Activated T-helper 9 cell treated with anti-CD3 and anti-CD28 coated beads, Interleukin-2, amount 50 U/mL, for 16 hours (primary cell): ENCODE data around the gene LRRC3C.
"Not testable (repeated sequence)": the region's sequence is repeated elsewhere in the genome, so short reads cannot be mapped to it uniquely, and the experiment has no call there.

ENCODE experiments used
- DNase-seq: peaks from one replicate; pipeline ENCODE4 v3.0.0-alpha.2; 2020; ENCODE audit warnings: low read depth

The LRRC3C gene

DNA sequence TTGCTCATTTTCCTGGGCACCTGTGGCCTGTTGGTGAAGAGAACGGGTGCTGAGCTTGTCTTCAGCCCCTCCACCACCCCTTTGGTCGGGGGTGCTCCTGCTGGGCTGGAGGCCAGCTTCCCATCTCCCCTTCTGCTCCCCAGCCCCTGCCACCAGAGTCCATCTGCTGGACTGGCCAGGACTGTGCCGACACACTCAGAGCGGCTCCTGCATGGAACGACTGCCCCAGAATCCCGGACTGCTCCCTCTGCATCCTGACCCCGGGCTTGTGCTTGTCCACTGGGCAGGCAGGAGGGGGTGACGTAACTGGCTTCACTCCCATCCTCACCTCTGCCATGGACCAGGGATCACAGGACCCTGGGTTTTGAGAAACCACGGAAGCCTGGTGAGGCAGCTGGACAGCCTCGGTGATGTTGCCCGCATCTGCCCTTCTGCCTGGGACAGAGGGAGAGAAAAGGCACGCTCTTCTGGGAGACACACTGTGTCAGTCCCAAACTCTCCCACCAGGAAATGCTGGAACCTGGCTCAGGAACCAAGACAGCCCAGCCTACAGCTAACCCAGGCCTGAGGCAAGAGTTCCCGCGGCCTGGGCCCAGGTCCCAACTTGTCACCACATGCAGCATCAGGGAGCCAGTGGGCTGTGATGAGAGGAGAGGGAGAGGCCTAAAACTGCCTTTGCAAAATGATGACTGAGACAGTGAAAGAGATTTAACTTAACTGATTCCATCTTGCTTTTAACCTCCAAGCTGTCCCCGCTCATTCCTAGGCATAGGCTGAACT, 19.2 kb downstream of the LRRC3C start:
- DNase-seq = no peak

DNA sequence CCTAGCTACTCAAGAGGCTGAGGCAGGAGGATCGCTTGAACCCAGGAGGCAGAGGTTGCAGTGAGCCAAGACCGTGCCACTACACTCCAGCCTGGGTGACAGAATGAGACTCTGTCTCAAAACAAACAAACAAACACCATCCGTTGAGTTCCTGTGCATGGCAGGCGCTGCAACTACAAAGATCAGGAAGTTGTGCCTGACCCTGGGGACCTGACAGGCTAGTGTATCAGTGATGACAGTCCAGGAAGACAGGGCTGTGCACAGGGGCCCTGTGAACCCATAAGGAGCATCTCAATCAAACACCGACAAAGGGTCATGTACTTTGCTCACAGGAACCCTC, 20.9 kb downstream of the LRRC3C start:
- DNase-seq = not testable (repeated sequence)

DNA sequence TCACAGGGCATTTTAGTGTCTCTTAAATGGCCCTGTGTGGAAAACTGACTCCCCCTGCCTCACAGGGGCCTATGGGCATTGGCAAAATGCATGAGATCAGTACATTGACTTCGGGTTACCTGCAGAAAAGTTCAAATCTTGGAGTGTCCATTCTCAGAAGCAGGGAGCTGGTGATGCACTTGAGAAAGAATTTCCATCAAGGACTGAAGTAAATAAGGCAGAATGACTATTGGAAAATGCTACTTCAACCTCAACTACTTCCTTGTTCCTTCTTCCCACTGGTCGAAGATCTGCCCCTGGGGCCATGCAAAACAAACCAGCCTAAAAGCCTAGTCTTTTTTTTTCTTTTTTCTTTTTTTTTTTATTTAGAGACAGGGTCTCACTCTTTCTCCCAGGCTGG, 21.5 kb downstream of the LRRC3C start:
- no peak for DNase-seq

DNA sequence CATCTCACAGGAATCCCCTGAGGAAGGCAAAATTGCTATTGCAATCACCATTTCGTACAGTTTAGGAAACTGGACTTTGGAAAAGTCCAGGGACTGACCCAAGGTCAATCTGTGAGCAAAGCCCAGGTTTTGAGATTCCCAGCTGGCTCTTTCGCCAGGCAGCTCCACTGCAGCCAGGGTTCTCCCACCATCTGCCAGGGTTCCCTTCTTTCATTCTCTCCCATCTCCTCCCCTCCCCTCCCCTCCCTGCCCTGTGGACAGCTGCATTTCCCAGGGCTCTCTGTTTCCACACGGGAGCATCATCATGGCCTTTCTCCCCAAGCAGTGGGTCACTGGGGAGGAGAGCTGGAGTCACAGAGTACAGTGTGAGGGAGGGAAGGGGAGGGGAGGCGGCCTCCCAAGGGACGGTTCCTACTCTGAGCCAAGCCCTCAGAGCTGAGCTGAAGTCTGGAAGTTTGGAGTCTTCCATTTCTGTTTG, 23.4 kb downstream of the LRRC3C start:
- DNase-seq = no peak

DNA sequence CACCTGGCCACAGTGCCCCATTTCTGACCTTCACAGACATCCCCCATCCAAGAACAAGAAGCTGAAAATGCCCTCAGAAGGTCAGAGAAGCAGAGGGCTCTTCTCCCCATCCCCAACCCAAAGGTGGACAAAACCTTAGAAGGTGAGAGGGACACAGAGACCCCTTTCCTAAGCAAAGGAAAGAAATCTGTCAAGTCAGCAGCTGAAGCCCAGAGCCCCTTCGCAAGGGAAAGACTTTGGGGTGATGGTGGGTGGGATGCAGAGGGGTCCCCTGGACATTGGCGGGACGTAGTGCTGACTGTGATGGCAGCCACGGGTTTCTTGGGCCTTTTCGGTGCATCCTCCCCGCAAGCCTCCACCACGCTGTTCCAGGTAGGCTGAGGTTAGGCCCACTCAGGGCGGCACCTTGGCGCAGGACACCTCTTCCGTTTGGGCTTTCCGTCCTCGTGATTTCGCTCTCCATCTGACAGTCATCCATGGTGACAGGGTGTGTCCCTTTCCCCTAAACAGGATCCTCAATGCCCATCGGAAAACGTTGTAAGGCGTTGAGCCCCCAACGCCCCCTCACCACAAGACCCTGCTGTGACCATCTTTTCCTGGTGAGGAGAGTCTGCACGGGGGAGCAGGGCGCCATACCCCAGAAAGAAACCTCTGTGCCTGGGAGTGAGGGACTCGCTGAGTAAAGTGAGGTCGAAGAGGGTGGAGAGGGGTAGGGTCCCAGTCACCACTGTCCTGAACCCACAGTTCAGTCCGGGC, 24.6 kb downstream of the LRRC3C start:
- no peak for DNase-seq

DNA sequence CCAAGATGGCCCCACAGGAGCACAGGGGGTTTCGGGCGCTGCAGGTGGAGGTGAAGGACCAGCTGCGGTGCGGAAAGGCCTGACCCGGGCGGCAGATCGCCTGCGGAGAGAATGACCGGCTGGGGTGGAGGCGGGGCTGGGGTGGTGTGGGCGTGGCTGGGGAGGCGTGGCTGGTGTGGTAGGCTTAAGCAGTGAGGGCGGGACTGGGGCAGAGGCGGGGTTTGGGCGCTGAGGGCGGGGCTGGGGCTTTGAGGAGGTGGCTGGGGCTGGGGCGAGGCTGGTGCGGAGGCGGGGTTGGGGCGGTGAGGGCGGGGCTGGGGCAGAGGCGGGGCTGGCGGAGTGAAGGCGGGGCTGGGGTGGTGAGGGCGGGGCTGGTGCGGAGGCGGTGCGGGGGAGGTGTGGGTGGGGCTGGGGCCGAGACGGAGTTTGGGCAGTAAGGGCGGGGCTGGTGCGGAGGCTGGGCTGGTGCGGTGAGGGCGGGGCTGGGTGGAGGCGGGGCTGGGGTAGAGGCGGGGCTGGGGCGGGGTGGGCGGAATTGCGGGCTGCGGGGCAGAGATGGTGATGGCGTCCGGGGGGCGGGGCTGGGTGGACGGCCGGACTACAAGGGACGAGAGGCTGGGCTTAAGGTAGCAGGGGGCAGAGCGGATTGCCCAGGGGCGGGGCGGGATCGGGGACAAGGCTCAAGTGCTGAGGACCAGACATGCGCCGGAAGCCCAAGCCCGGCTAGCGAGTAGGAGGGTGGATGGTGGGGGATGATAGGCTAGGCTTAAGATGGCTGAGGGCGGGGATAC, 25.3 kb downstream of the LRRC3C start:
- peak; percentile 89 for DNase-seq

DNA sequence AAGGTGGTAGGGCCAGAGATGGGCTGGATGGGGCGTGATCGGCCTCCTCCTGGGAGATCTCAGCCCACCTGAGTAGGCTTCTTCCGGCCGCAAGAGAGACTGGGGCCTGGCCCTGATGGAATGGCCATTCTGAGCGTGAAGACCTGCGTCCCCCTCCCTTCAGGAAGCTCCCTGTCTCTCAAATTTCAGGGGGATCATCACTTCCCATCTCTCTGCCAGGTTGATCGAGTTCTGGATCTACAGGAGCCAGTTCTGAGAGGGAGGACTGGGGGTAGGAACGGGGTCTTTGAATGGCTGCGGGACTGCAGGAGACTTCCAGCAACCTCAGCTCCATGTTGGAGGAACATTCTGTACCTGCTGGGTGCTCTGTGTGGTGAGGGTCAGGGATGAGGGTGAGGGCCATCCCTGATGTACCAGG, 25.9 kb downstream of the LRRC3C start:
- no peak for DNase-seq

DNA sequence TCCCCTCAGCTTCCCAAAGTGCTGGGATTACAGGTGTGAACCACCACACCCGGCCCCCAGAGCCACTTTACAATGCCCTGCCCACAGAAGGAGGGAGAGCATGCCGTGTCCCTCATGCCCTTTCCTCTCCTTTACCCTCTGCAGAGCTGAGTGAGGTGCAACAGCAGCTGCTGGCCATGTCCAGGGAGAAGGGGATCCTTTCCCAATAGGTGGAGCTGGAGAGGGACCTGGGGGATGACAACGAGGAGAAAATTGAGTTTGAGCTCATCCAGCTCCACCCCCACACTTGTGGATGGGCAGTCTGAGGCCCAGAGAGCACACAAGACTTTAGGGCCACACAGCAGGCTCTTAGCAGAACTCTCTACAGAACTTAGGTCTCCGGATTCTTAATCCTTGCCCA, 27.3 kb downstream of the LRRC3C start:
- no peak for DNase-seq

DNA sequence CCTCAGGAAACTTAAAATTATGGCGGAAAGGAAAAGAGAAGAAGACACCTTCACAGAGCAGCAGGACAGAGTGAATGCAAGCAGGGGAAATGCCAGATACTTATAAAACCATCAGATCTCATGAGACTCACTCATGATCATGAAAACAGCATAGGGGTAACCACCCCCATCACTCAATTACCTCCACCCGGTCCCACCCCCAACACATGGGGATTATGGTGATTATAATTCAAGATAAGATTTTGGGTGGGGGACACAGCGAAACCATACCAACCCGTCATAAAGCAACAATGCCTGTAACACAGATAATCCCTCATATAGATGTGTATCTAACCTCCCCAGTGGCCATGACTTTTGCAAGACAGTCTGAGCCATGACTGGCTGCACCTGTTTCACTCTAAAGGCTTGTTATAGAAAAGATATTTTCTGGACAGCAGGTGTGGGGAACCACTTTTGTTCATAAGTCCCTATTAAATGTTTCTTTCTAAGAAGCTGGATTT, 28.2 kb downstream of the LRRC3C start:
- DNase-seq = no peak

DNA sequence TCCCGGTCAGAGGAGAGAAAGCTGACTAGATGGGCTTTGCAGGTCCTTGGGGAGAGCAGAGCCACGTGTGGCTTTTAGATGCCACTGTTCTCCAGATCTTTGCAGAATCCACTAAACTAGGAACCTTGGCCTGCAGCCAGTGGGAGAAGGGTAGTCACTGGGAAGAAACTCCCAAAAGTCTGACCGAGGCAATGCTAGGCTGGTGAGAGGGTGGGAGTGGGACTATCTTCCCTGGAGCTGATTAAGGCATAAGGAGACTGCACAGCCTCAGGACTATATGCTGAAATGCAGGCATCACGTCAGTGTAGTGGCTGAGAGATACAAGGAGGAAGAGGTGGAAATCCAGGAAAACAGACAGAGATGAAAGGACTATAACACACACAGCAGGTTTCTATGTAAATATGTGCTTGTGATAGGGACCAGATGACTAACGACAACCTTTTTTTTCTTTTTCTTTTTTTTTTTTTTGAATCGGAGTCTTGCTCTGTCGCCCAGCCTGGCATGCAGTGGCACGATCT, 33.1 kb downstream of the LRRC3C start:
- no peak for DNase-seq

DNA sequence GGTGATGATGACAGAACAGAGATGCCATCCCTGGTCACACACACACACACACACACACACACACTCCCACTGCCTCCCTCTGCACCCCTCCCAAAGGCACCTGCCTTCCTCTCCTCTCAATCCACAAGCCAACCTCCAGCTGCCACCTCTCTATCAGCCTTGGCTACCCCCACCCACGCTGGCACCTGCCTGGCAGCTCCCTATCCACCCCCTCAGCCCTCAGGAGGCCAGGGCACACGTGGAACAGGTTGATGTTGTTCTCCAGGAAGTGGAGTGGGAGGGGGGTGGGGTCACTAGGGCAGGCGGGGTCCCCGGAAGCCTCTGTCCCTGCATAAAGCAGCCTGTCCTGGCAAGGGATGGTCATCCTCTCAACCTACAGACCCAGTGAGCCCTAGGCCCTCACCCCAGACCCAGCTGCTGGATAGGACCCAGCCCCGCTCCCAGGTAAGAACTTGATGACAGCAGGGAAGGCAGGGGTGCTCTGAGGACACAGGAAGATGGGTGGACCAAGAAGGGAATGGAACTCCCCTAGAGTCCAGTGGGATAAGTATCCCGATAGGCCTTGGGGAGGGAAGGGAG, 35.2 kb downstream of the LRRC3C start, which contains the start of gene GSDMA:
GSDMA (plus strand) TSS at position 363 of the 579 bp plus-strand sequence. CDS start 2,684 bp downstream, outside the sequence.
- DNase-seq = no peak

DNA sequence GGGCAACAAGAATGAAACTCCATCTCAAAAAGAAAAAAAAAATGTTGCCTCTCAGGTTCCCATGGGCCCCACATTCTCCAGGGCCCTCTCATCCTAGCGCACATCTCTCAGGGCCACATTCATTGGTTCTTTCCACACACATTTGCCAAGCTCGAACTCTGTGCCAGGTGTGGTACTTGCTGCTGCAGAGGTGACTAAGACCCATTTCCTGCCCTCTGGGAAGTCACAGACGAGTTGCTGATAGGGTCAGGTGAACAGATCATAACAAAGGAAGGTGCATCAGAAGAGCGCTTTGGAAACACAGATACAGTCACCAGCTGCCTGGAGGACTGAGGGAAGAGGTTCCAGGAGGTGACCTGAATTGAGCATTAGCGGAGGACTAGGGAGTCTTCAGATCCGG, 36.3 kb downstream of the LRRC3C start:
- no peak for DNase-seq

DNA sequence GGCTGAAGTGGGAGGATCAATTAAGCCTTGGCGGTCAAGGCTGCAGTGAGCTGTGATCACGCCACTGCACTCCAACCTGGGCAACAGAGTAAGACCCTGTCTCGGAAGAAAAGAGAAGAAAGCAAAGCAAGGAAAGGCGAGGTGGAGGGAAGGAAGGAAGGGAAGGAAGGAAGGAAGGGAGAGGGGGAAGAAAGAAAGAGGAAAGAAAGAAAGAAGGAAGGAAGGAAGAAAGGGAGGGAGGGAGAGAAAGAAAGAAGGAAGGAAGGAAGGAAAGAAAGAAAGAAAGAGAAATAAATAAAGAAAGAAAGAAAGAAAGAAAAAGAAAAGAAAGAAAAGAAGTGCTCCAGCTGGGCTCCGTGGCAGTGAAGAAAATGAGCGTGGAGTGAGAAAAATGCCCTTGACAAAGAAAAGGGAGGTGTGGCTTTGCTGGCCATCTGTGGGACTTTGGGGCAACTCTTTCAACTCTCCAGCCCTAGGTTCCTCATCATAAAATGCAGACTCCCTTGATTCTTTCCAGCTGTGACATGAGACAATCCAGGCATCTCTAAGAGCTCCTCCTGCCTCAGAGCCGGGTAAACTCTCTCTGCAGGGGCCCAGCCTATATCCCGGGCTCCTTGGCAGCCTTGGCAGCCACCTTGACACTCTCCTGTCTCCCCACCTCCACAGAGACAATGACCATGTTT, 37.6 kb downstream of the LRRC3C start:
- no peak for DNase-seq

DNA sequence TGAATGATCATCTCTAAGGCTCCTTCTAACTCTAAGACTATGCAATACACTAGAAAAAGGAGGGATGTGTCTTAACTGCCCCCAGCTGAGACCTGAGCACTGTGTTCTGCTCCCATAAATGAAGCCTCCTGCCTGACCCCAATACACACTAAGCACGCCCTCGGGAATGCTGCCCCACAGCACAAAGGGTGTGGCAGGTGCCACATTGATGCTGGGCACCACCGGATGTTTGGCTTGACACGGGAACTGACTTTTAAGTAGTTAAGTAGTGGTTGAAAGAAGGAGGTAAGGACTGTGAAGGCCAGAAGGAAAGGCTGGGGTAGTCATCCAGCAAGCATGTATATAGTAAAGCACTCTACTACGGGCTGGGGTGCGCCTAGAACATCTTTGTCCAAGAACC, 39.2 kb downstream of the LRRC3C start:
- DNase-seq = no peak

DNA sequence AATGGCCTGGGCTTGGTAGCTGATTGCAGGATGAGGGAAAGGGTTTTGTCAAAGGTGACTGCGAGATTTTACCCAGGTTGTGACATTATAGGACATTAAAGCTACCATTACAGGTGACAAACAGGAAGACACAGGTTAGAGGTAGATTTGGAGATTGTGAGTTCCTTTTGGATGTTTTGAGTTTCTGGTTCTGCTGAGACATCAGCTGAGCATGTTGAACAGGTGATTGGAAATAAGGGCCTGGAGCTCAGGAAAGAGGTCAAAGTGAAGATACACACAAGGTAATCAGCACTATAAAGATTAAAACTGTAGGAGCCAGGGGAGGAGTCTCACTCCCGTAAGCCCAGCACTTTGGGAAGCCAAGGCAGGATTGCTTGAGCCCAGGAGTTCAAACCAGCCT, 41.2 kb downstream of the LRRC3C start:
- no peak for DNase-seq

DNA sequence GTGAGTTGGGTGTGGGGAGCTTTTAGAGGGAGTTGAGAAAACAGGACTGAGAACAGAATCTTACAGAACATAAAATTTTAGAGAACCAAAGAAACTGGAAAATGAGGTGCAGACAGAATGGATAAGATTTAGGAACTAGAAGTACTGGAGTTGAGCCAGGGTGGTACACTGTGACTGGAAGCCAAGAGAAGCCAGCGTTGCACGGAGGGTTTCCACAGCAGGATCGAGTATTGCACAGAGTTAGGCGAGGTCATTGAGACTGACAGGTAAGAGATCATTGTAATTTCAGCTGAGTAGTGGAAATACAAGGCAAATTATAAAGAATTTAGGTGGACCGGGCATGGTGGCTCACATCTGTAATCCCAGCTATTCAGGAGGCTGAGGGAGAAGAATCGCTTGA, 41.8 kb downstream of the LRRC3C start:
- no peak for DNase-seq

DNA sequence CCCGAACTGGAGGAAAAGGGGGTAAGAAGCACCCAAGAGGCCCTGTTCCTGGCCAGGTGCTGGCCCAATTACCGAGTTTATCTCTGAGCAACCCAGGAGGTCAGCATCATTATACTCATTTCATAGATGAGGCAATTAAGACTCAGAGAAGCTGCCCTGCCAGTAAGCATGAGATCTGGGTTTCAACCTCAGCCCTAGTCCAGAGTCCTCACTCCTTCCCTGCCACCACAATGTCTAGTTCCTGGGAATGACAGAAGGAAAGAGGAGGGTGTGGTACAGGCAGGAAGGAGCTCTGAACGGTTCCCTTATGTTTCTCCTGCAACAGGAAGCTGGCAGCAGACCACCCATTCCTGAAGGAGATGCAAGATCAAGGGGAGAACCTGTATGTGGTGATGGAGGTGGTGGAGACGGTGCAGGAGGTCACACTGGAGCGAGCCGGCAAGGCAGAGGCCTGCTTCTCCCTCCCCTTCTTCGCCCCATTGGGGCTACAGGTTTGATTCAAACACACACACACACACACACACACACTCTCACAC, 42.7 kb downstream of the LRRC3C start:
- no peak for DNase-seq

DNA sequence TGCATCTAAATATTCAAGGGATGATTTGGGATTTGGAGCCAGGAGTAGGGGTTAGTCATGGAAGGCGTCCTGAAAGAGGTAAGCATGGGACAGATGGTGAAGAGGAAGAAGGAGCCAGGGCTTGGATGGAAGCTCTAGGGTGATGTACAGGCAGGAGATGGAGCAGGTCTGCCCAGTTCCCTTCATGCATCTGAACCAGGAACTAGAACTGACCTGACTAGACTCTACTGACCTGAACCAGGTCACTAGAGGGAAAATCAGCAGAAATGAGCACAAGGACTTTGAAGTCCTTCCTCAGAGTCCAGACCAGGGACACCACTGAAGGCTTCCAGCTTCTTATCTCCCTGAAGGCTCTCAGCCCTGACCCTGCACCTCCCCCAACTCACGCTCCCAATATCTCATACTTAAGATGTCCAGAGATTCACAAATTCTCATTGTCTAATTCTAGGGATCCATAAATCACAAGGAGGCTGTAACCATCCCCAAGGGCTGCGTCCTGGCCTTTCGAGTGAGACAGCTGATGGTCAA, 43.6 kb downstream of the LRRC3C start:
- DNase-seq = no peak

DNA sequence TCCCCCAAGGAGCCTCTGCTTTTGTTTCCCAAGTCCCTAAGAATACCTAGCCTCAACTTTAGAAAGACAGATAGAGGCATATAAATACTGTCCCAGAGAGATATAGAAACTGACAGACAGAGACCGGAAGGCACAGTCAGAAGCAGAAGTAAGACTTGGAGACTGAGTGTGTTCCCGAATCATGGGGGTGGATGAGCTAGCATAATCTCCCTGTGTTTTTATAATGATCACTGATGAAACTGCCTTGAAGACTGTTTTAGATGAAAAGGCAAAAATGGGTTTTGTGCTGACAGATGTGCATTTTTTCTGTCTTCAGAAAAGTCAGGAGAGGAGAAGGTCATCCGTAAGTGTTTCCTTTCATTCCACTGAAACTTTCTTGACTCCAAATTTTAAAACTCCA, 44.7 kb downstream of the LRRC3C start:
- no peak for DNase-seq

DNA sequence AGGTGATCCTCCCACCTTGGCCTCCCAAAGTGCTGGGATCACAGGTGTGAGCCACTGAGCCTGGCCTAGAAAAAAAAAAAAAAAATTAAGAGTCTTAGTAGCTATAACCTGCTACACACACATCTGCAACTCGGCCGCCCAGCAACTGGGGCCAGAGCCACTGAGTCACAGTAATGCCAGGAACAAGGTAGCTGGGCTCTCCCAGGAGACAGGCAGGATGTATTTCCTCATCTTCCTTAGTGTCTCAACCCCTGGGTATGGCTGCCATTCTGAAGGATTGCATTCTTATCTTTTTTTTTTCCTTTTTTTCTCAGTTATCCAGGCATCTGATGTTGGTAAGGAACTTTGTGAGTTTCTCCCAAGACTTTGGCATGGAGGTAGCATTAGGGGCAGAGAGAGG, 46.0 kb downstream of the LRRC3C start:
- no peak for DNase-seq

DNA sequence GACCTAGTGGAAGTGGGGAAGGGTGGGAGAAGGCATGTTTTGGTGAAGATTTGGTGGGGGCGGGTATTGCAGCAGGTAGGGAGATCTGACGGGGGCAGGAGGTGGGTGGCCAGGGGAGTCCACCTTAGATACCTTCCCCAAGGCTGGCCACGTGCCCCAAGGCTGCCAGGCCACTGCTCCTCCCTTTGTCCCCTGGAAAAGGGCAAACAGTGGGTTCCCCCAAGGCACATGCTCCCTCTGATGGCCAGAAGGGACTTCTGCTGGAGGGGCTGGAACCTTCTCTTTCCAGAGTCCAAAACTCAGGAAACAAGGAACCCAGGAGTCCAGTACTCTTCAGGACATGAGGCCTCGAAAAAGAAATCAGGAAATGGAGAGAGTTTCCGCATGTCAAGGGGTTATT, 46.9 kb downstream of the LRRC3C start:
- DNase-seq = no peak
